WTC11 (cell line): Measurements from ENCODE around the gene KIF27. TPM values are rescaled to one million over a fixed set of nuclear protein-coding genes. Genes with fewer than 3 reads are reported as not detected.
A peak's percentile ranks its signal among the peaks of the same experiment; 100 is the strongest.
"Not testable (repeated sequence)": the region's sequence is repeated elsewhere in the genome, so short reads cannot be mapped to it uniquely, and the experiment has no call there.

Source experiments
- ATAC-seq: fragments of 200-7000 bp; cut with Tn5 transposase; 2 replicates; pipeline ENCODE4 v1.10.0; 2021; ENCODE audit warnings: mild to moderate bottlenecking, moderate library complexity
- CTCF ChIA-PET: fragments of 300-600 bp; sonication (Branson Sonifier 250); formaldehyde crosslinking; loops from one replicate; lab custom pipeline; 2021; ENCODE audit warnings: antibody characterized with exemption; lab: Charles Lee
- POLR2A ChIA-PET: fragments of 350-600 bp; sonication (Branson Sonifier 250); formaldehyde crosslinking; loops from one replicate; lab custom pipeline; 2021; ENCODE audit warnings: antibody characterized with exemption; lab: Charles Lee
- DNase-seq: peaks from one replicate; pipeline ENCODE4 v3.0.0; 2021; ENCODE audit warnings: low spot score
- H3K27ac Mint-ChIP-seq: 2 replicates; pipeline ENCODE4 v1.8.0; 2021; ENCODE audit warnings: mixed read lengths
- H3K27me3 Mint-ChIP-seq: 2 replicates; pipeline ENCODE4 v1.8.0; 2021; ENCODE audit warnings: low read depth, mild to moderate bottlenecking, moderate library complexity, mixed read lengths
- H3K36me3 Mint-ChIP-seq: 2 replicates; pipeline ENCODE4 v1.8.0; 2021; ENCODE audit warnings: mixed read lengths
- H3K4me1 Mint-ChIP-seq: 2 replicates; pipeline ENCODE4 v1.8.0; 2022; ENCODE audit warnings: mixed read lengths
- H3K4me3 Mint-ChIP-seq: 2 replicates; pipeline ENCODE4 v1.8.0; 2021; ENCODE audit warnings: mild to moderate bottlenecking, moderate library complexity, mixed read lengths
- H3K9me3 Mint-ChIP-seq: 2 replicates; pipeline ENCODE4 v1.8.0; 2021; ENCODE audit warnings: mixed read lengths
- E2F4 ChIP-seq: sonication (generic); formaldehyde crosslinking; IDR thresholded peaks from 2 replicates; pipeline ENCODE4 v1.8.1; 2022; ENCODE audit warnings: low read depth, mild to moderate bottlenecking, moderate library complexity, missing genetic modification reagents, borderline replicate concordance
- GRHL2 ChIP-seq: fragments of 250-450 bp; sonication (Bioruptor Pico); IDR thresholded peaks from 2 replicates; pipeline ENCODE4 v1.8.0; 2022; ENCODE audit warnings: mild to moderate bottlenecking, moderate library complexity; ENCODE audit not compliant: insufficient replicate concordance, severe bottlenecking
- IRF1 ChIP-seq: sonication (generic); formaldehyde crosslinking; IDR thresholded peaks from 2 replicates; pipeline ENCODE4 v1.8.0; 2023; ENCODE audit warnings: missing genetic modification reagents
- KAT7 ChIP-seq: sonication (generic); formaldehyde crosslinking; IDR thresholded peaks from 2 replicates; pipeline ENCODE4 v1.8.1; 2023; ENCODE audit warnings: missing genetic modification reagents, mild to moderate bottlenecking, borderline replicate concordance
- MAX ChIP-seq: sonication (generic); formaldehyde crosslinking; IDR thresholded peaks from 2 replicates; pipeline ENCODE4 v1.8.0; 2022; ENCODE audit warnings: mild to moderate bottlenecking, missing genetic modification reagents
- MLX ChIP-seq: sonication (generic); formaldehyde crosslinking; IDR thresholded peaks from 2 replicates; pipeline ENCODE4 v1.8.1; 2023; ENCODE audit warnings: mild to moderate bottlenecking, missing genetic modification reagents, moderate library complexity
- OVOL2 ChIP-seq: fragments of 250-450 bp; sonication (Bioruptor Pico); IDR thresholded peaks from 2 replicates; pipeline ENCODE4 v1.9.0; 2021; ENCODE audit warnings: mild to moderate bottlenecking, borderline replicate concordance
- PREB ChIP-seq: sonication (generic); formaldehyde crosslinking; IDR thresholded peaks from 2 replicates; pipeline ENCODE4 v1.8.1; 2022; ENCODE audit warnings: mild to moderate bottlenecking, missing genetic modification reagents, moderate library complexity, borderline replicate concordance
- TCF7 ChIP-seq: sonication (generic); formaldehyde crosslinking; IDR thresholded peaks from 2 replicates; pipeline ENCODE4 v1.8.0; 2022; ENCODE audit warnings: mild to moderate bottlenecking, low read depth, missing genetic modification reagents, moderate library complexity
- TEAD4 ChIP-seq: sonication (generic); formaldehyde crosslinking; IDR thresholded peaks from 2 replicates; pipeline ENCODE4 v1.8.0; 2022; ENCODE audit warnings: mild to moderate bottlenecking, missing genetic modification reagents
- USF1 ChIP-seq: sonication (generic); formaldehyde crosslinking; IDR thresholded peaks from 2 replicates; pipeline ENCODE4 v1.8.0; 2022; ENCODE audit warnings: mild to moderate bottlenecking, missing genetic modification reagents
- ZNF317 ChIP-seq: sonication (generic); formaldehyde crosslinking; IDR thresholded peaks from 2 replicates; pipeline ENCODE4 v1.8.1; 2023; ENCODE audit warnings: low read depth, mild to moderate bottlenecking, moderate library complexity, missing genetic modification reagents, borderline replicate concordance
- ZNF416 ChIP-seq: fragments of 250-450 bp; sonication (Bioruptor Pico); IDR thresholded peaks from 2 replicates; pipeline ENCODE4 v1.9.0; 2021; ENCODE audit warnings: mild to moderate bottlenecking, inconsistent platforms
- ZNF532 ChIP-seq: fragments of 250-450 bp; sonication (Bioruptor Pico); IDR thresholded peaks from 2 replicates; pipeline ENCODE4 v1.9.0; 2021; ENCODE audit warnings: mild to moderate bottlenecking, borderline replicate concordance
- ZNF671 ChIP-seq: fragments of 250-450 bp; sonication (Bioruptor Pico); IDR thresholded peaks from 2 replicates; pipeline ENCODE4 v1.8.0; 2021; ENCODE audit warnings: mild to moderate bottlenecking
- total RNA-seq: library from RNA; stranded (reverse); gene quantifications from 3 replicates; pipeline ENCODE4 v1.2.3, GENCODE V29; 2021

KIF27 gene
- total RNA-seq, 1 experiment from 2014 or later = 3.9 TPM

GRCh38 chr9:83906144-83906543, 15.1 kb downstream of the KIF27 start:
- H3K9me3 Mint-ChIP-seq = no peaks in the 10 kb centered on the region
- no peaks in the 10 kb centered on the region for H3K4me1 Mint-ChIP-seq
- peaks cover 7% of the 10 kb centered on the region for H3K36me3 Mint-ChIP-seq
- TF ChIP-seq OVOL2 (CRISPR knock-in tag) = no peak
- no peak for TF ChIP-seq TCF7 (CRISPR knock-in tag)
- TF ChIP-seq TEAD4 (CRISPR knock-in tag) = no peak
- TF ChIP-seq ZNF532 (CRISPR knock-in tag) = no peak
- no peak for TF ChIP-seq ZNF671 (CRISPR knock-in tag)
- TF ChIP-seq MAX (CRISPR knock-in tag) = no peak
- TF ChIP-seq ZNF416 (CRISPR knock-in tag) = no peak
- no peak for TF ChIP-seq GRHL2 (CRISPR knock-in tag)
- no peak for TF ChIP-seq PREB (CRISPR knock-in tag)
- no peak for TF ChIP-seq MLX (CRISPR knock-in tag)
- no peak for TF ChIP-seq KAT7
- no peak for TF ChIP-seq IRF1 (CRISPR knock-in tag)
- no peak for TF ChIP-seq E2F4 (CRISPR knock-in tag)
- TF ChIP-seq USF1 (CRISPR knock-in tag) = no peak
- TF ChIP-seq ZNF317 = no peak
- TF ChIP-seq, all 79 proteins: peak for 0
- H3K27ac Mint-ChIP-seq = no peak overlapping the region
- CTCF ChIA-PET = interaction anchor here (0.5 kb wide), 1 partner anchor 257 kb away, joined by 4 read pairs; no protein-coding TSS in a partner anchor
- no peak for DNase-seq
- no peaks in the 10 kb centered on the region for H3K27me3 Mint-ChIP-seq
- POLR2A ChIA-PET = no interaction called here
- H3K4me3 Mint-ChIP-seq = no peak overlapping the region
- peak; percentile 53; the same call in 1 of the 2 replicates for ATAC-seq

GRCh38 chr9:83900615-83901014, 20.6 kb downstream of the KIF27 start:
- H3K4me3 Mint-ChIP-seq, H3K4me1 Mint-ChIP-seq, H3K27ac Mint-ChIP-seq, DNase-seq, H3K36me3 Mint-ChIP-seq, H3K9me3 Mint-ChIP-seq, POLR2A ChIA-PET, CTCF ChIA-PET, H3K27me3 Mint-ChIP-seq, ATAC-seq: not testable (repeated sequence)

- H3K4me3 Mint-ChIP-seq, CTCF ChIA-PET, DNase-seq, H3K4me1 Mint-ChIP-seq, H3K9me3 Mint-ChIP-seq, H3K27ac Mint-ChIP-seq, H3K27me3 Mint-ChIP-seq, ATAC-seq, H3K36me3 Mint-ChIP-seq, POLR2A ChIA-PET: not testable (repeated sequence)
These were observed 26.9 kb downstream of the KIF27 start for GRCh38 chr9:83894301-83894700.

GRCh38 chr9:83886498-83886897, 34.7 kb downstream of the KIF27 start:
- H3K27ac Mint-ChIP-seq, ATAC-seq, POLR2A ChIA-PET, DNase-seq, CTCF ChIA-PET, H3K36me3 Mint-ChIP-seq, H3K9me3 Mint-ChIP-seq, H3K4me1 Mint-ChIP-seq, H3K4me3 Mint-ChIP-seq, H3K27me3 Mint-ChIP-seq: not testable (repeated sequence)
